H1 (cell line): Measurements from ENCODE around the gene PUS3.

Experiments
- ATF2 ChIP-seq: IDR thresholded peaks from 2 replicates; pipeline ENCODE4 v1.6.1; 2012; ENCODE audit warnings: low read length, inconsistent platforms
- CTCF ChIP-seq, 3 experiments: IDR thresholded peaks; 1 replicate in 2 of 3; 2 replicates in 1 of 3; pipeline versions ENCODE4 v1.5.1 to v1.6.1; 2011; ENCODE audit warnings: low read length in 3 of 3, mild to moderate bottlenecking in 3 of 3, inconsistent platforms in 2 of 3, low read depth in 1 of 3, moderate library complexity in 1 of 3; ENCODE audit not compliant: insufficient read depth in 1 of 3; ENCODE audit errors: control extremely low read depth in 1 of 3
- EGR1 ChIP-seq: IDR thresholded peaks from 2 replicates; pipeline ENCODE4 v1.6.1; 2011; ENCODE audit warnings: low read depth, low read length, borderline replicate concordance
- MAFK ChIP-seq: IDR thresholded peaks from 2 replicates; pipeline ENCODE4 v1.6.1; 2012; ENCODE audit warnings: low read depth, mild to moderate bottlenecking, improper control_type of control experiment, low read length
- MAX ChIP-seq: IDR thresholded peaks from 2 replicates; pipeline ENCODE4 v1.6.1; 2012; ENCODE audit warnings: inconsistent platforms
- POLR2A ChIP-seq, 2 experiments: IDR thresholded peaks; 1 replicate in 1 of 2; 2 replicates in 1 of 2; pipeline ENCODE4 v1.6.1; 2011; ENCODE audit warnings: low read depth in 2 of 2, low read length in 2 of 2, mild to moderate bottlenecking in 2 of 2; ENCODE audit errors: control extremely low read depth in 1 of 2
- POLR2AphosphoS5 ChIP-seq: IDR thresholded peaks from 2 replicates; pipeline ENCODE4 v1.6.1; 2011; ENCODE audit warnings: low read depth, low read length
- RBBP5 ChIP-seq: IDR thresholded peaks from 2 replicates; pipeline ENCODE4 v1.7.1; 2012; ENCODE audit warnings: low read depth, mild to moderate bottlenecking, inconsistent platforms, low read length, moderate library complexity, borderline replicate concordance
- RFX5 ChIP-seq: IDR thresholded peaks from 2 replicates; pipeline ENCODE4 v1.6.1; 2011; ENCODE audit warnings: low read depth, low read length, improper control_type of control experiment, borderline replicate concordance
- SIX5 ChIP-seq: IDR thresholded peaks from 2 replicates; pipeline ENCODE4 v1.6.1; 2011; ENCODE audit warnings: mild to moderate bottlenecking, low read depth, low read length
- USF2 ChIP-seq: IDR thresholded peaks from 2 replicates; pipeline ENCODE4 v1.6.1; 2011; ENCODE audit warnings: low read length, improper control_type of control experiment

- TF ChIP-seq ATF2 (no peak), SIX5 (no peak), MAX (no peak), MAFK (no peak), RBBP5 (no peak), CTCF (IDR thresholded peaks at IDR 0.05; ENCODE audit: control extremely low read depth in 1 of 3, insufficient read depth in 1 of 3, low read depth in 1 of 3, low read length in 3 of 3) (no peak), POLR2A (IDR thresholded peaks at IDR 0.05; ENCODE audit: control extremely low read depth in 1 of 2, low read depth in 2 of 2, low read length in 2 of 2) (no peak), POLR2AphosphoS5 (no peak), EGR1 (no peak), RFX5 (no peak), USF2 (no peak)
Observed at GRCh38 chr11:125929445-125930075, 26.6 kb upstream of the PUS3 start.
